ENCODE results near the gene LCMT1. TPM values are rescaled to one million over a fixed set of nuclear protein-coding genes. Genes with fewer than 3 reads are reported as not detected.

Gene LCMT1
- total and polyA plus RNA-seq, 9 donors, result 29.4 to 58.9 (median 38.3) TPM

- no peak overlapping the region for H3K27ac ChIP-seq
- H3K27me3 ChIP-seq, result no peaks in the 10 kb centered on the region
- WGBS, 3 donors, result 71 to 74% (median 74%) methylated on average over 3 of the region's 3 CpGs
- no peak for TF ChIP-seq POLR2A (IDR thresholded peaks at IDR 0.05)
- no peak for TF ChIP-seq EP300 (IDR thresholded peaks at IDR 0.05)
- TF ChIP-seq, protein P1, sequence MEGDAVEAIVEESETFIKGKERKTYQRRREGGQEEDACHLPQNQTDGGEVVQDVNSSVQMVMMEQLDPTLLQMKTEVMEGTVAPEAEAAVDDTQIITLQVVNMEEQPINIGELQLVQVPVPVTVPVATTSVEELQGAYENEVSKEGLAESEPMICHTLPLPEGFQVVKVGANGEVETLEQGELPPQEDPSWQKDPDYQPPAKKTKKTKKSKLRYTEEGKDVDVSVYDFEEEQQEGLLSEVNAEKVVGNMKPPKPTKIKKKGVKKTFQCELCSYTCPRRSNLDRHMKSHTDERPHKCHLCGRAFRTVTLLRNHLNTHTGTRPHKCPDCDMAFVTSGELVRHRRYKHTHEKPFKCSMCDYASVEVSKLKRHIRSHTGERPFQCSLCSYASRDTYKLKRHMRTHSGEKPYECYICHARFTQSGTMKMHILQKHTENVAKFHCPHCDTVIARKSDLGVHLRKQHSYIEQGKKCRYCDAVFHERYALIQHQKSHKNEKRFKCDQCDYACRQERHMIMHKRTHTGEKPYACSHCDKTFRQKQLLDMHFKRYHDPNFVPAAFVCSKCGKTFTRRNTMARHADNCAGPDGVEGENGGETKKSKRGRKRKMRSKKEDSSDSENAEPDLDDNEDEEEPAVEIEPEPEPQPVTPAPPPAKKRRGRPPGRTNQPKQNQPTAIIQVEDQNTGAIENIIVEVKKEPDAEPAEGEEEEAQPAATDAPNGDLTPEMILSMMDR (IDR thresholded peaks at IDR 0.05), result no peak
- H3K9me3 ChIP-seq, result no peaks in the 10 kb centered on the region
- no peak for DNase-seq
- no peak overlapping the region for H3K4me3 ChIP-seq
- no peaks in the 10 kb centered on the region for H3K36me3 ChIP-seq
- intact Hi-C loops (cut with DNase I), result loop anchor here in 1 of 4 donors (5.0 kb wide), 1 partner anchor 41 kb away; no protein-coding TSS in a partner anchor
- H3K4me1 ChIP-seq (ENCODE audit: insufficient read depth), result peaks cover 4% of the 10 kb centered on the region
These were observed 3.5 kb upstream of the LCMT1 start for GRCh38 chr16:25108054-25108453.

GRCh38 chr16:25109643-25110042 lies 1.9 kb upstream of the LCMT1 start:
- Histone ChIP-seq H3K36me3 (no peaks in the 10 kb centered on the region), H3K27ac (no peak overlapping the region), H3K9me3 (no peaks in the 10 kb centered on the region), H3K4me1 (ENCODE audit: insufficient read depth) (peaks cover 4% of the 10 kb centered on the region), H3K4me3 (no peak overlapping the region), H3K27me3 (no peaks in the 10 kb centered on the region)
- no peak for TF ChIP-seq EP300 (IDR thresholded peaks at IDR 0.05)
- no peak for TF ChIP-seq POLR2A (IDR thresholded peaks at IDR 0.05)
- TF ChIP-seq, protein P1 (IDR thresholded peaks at IDR 0.05), result no peak
- peak in 1 of 5 donors; percentile 30 for DNase-seq
- WGBS, 3 donors, result 60 to 65% (median 63%) methylated on average over 4 of the region's 4 CpGs
- intact Hi-C loops (cut with DNase I), result loop anchor here in 2 of 4 donors (2.0 to 5.0 kb wide), 2 partner anchors 42 to 43 kb away; no protein-coding TSS in a partner anchor

DNA sequence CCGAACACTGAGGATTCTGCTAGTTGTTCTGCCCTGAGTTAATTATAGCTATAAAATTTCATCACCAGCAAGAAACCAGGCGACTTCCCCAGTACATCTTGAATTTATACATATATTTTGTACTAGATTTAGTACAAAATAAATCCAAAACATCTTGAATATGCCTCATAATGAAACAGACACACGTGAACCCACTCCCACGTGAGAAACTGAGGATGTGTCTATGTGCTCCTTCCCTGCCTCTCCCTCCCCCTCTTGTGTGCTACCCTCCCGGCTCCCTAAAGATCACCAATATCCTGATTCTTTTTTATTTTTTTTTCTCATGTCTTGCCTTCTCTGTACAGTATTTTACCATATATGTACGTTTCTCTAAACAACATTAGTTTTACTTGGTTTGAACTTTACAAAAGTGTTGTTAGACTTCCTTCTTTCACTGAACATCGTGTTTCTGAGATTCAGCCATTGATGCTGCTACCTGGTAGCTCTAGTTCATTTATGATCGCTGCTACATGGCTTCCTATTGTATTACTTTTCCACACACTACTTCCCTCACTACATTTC lies 1.1 kb upstream of the LCMT1 start:
- DNase-seq, result no peak
- no peak for TF ChIP-seq EP300 (IDR thresholded peaks at IDR 0.05)
- no peak for TF ChIP-seq POLR2A (IDR thresholded peaks at IDR 0.05)
- TF ChIP-seq, protein P1 (IDR thresholded peaks at IDR 0.05), result no peak
- no peaks in the 10 kb centered on the region for H3K27me3 ChIP-seq
- 33 to 39% (median 35%) methylated on average over 8 of the region's 8 CpGs for WGBS, 3 donors
- peak overlapping the region; percentile 78 for H3K4me3 ChIP-seq
- H3K4me1 ChIP-seq (ENCODE audit: insufficient read depth), result peaks cover 4% of the 10 kb centered on the region
- intact Hi-C loops (cut with DNase I), result loop anchor here in 1 of 4 donors (2.0 kb wide), 1 partner anchor 44 kb away; no protein-coding TSS in a partner anchor
- no peak overlapping the region for H3K27ac ChIP-seq
- H3K36me3 ChIP-seq, result no peaks in the 10 kb centered on the region
- H3K9me3 ChIP-seq, result no peaks in the 10 kb centered on the region

GRCh38 chr16:25114121-25114520 lies 2.6 kb downstream of the LCMT1 start:
- Histone ChIP-seq H3K9me3 (no peaks in the 10 kb centered on the region), H3K4me3 (no peak overlapping the region), H3K36me3 (no peaks in the 10 kb centered on the region), H3K4me1 (ENCODE audit: insufficient read depth) (no peaks in the 10 kb centered on the region), H3K27ac (no peak overlapping the region), H3K27me3 (no peaks in the 10 kb centered on the region)
- intact Hi-C loops (cut with DNase I), result no loop called here
- DNase-seq, result no peak
- TF ChIP-seq, protein P1 (IDR thresholded peaks at IDR 0.05), result no peak
- TF ChIP-seq POLR2A (IDR thresholded peaks at IDR 0.05) (no peak), EP300 (IDR thresholded peaks at IDR 0.05) (no peak)
- 88 to 98% (median 95%) methylated on average over 1 of the region's 1 CpG for WGBS, 3 donors

All from ovary (tissue), 9 donors.